SK-N-SH (cell line): Measurements from ENCODE around the gene OLFM2.

Source experiments
- CTCF ChIP-seq: fragments of 200-600 bp; sonication (generic); IDR thresholded peaks from 2 replicates; pipeline ENCODE4 v1.6.1; 2017; ENCODE audit warnings: antibody characterized with exemption, mild to moderate bottlenecking, moderate library complexity
- EP300 ChIP-seq, 2 experiments: IDR thresholded peaks; 2 replicates each; pipeline versions ENCODE4 v1.4.0 to v1.6.1; 2012; ENCODE audit warnings: borderline replicate concordance in 1 of 2, low read depth in 1 of 2, low read length in 1 of 2
- MXI1 ChIP-seq: IDR thresholded peaks from 2 replicates; pipeline ENCODE4 v1.6.1; 2012; ENCODE audit warnings: mild to moderate bottlenecking, low read depth, low read length, improper control_type of control experiment
- RFX5 ChIP-seq: IDR thresholded peaks from 2 replicates; pipeline ENCODE4 v1.6.1; 2012; ENCODE audit warnings: mild to moderate bottlenecking, improper control_type of control experiment, low read length
- TAF1 ChIP-seq: IDR thresholded peaks from 2 replicates; pipeline ENCODE4 v1.6.1; 2012; ENCODE audit warnings: low read depth, mild to moderate bottlenecking, low read length, moderate library complexity, borderline replicate concordance
- YY1 ChIP-seq: IDR thresholded peaks from 2 replicates; pipeline ENCODE4 v1.4.0; 2012; ENCODE audit warnings: low read depth, mild to moderate bottlenecking

- TF ChIP-seq CTCF, result no peak
- TF ChIP-seq EP300 (IDR thresholded peaks at IDR 0.05; ENCODE audit: borderline replicate concordance in 1 of 2, low read depth in 1 of 2, low read length in 1 of 2), result no peak
- TF ChIP-seq YY1, result no peak
- no peak for TF ChIP-seq RFX5
- TF ChIP-seq MXI1, result no peak
- no peak for TF ChIP-seq TAF1
Observed at GRCh38 chr19:9962623-9963290, 26.4 kb upstream of the OLFM2 start.
